ENCODE results near the gene ADAMTSL2.

Gene ADAMTSL2
- 0 to 1.5 (median 0.08) reads per million in 4 donors for total RNA-seq

- DNase-seq: peak in 2 of 5 donors; percentile 21 to 32
Observed at GRCh38 chr9:133534346-133535291, at the start of gene ADAMTSL2. Gene ADAMTSL2 (plus strand): TSS chr9:133534704. CDS start chr9:133536713, 2,009 bp downstream.

GRCh38 chr9:133485531-133486260 is 48.8 kb upstream of the ADAMTSL2 start:
- DNase-seq: peak in 1 of 5 donors; percentile 15

GRCh38 chr9:133487331-133487725 is 47.2 kb upstream of the ADAMTSL2 start:
- DNase-seq: no peak

- no peak for DNase-seq
Observed at GRCh38 chr9:133488686-133489252, 45.7 kb upstream of the ADAMTSL2 start.

- DNase-seq: no peak
Observed at GRCh38 chr9:133489253-133490190, 45.0 kb upstream of the ADAMTSL2 start.

- DNase-seq: no peak
Observed at GRCh38 chr9:133490201-133490681, 44.3 kb upstream of the ADAMTSL2 start.

- no peak for DNase-seq
Observed at GRCh38 chr9:133490865-133491655, 43.4 kb upstream of the ADAMTSL2 start.

GRCh38 chr9:133491656-133491925 is 42.9 kb upstream of the ADAMTSL2 start:
- no peak for DNase-seq

- no peak for DNase-seq
Observed at GRCh38 chr9:133492061-133493021, 42.2 kb upstream of the ADAMTSL2 start.

GRCh38 chr9:133493428-133493827 is 41.1 kb upstream of the ADAMTSL2 start:
- no peak for DNase-seq

GRCh38 chr9:133493845-133494540 is 40.5 kb upstream of the ADAMTSL2 start:
- no peak for DNase-seq

- no peak for DNase-seq
Observed at GRCh38 chr9:133494636-133495326, 39.7 kb upstream of the ADAMTSL2 start.

- DNase-seq: no peak
Observed at GRCh38 chr9:133495327-133496293, 38.9 kb upstream of the ADAMTSL2 start.

- DNase-seq: no peak
Observed at GRCh38 chr9:133496861-133497842, 37.4 kb upstream of the ADAMTSL2 start.

GRCh38 chr9:133499132-133499891 is 35.2 kb upstream of the ADAMTSL2 start:
- no peak for DNase-seq

- DNase-seq: no peak
Observed at GRCh38 chr9:133499892-133500270, 34.6 kb upstream of the ADAMTSL2 start.
